NB4 (cell line): ENCODE data around the gene BRME1.

Experiments
- MYC ChIP-seq: IDR thresholded peaks from 2 replicates; pipeline ENCODE4 v1.6.1; 2011; ENCODE audit warnings: low read depth, low read length
- POLR2A ChIP-seq: IDR thresholded peaks from 2 replicates; pipeline ENCODE4 v1.6.1; 2011; ENCODE audit warnings: mild to moderate bottlenecking; ENCODE audit not compliant: insufficient read length; ENCODE audit errors: extremely low read depth
- TF ChIP-seq, protein P1 (sequence below): IDR thresholded peaks from one replicate; pipeline ENCODE4 v1.5.1; 2012; ENCODE audit warnings: low read depth, low read length
- TF ChIP-seq, protein P2 (sequence below): IDR thresholded peaks from 2 replicates; pipeline ENCODE4 v1.6.1; 2011; ENCODE audit warnings: low read depth, low read length

DNA sequence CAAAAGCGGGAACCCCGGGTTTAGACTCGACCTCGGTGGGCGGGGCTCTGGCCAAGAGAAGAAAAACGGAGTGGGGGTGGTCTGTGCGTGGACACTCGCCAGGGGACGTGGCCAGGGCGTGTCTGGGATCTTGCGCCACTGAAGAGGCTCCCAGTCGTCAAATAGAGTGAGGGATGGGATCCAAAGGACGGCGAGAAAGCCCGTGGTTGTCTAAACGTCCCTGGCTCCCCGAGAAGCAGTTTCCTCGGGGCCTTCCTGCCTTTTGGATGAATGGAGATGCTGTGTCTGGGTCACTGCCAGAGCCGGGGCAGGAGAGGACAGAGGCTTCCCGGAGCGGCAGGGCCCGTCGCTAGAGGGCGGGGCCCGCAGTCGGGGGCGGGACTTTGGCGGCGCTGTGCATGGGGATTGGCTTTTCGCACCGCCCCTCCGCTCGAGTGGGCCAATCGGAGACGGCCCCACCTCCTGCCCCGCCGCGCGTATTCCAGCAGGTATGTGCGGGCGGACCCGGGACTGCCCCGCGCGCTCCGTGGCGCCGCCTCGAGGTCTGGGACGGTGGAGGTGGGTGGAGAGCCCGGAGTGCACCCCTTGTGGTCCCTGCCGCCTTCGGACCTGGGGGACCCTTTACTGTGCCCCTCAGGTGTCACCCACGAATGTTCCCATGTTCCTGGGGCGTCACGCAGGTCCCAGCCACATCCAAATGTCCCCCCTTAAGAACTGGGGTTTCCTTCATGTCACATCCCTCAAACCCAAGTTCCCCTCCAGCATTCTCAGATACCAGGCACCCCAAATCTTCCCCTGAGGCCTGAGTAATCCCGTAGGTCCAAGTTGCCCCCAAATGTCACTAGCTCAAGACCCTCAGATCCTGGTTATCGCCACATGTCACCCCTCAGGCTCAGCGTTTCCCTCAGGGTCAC is 72.3 kb downstream of the BRME1 start:
- no peak for TF ChIP-seq POLR2A
- TF ChIP-seq, protein P1, sequence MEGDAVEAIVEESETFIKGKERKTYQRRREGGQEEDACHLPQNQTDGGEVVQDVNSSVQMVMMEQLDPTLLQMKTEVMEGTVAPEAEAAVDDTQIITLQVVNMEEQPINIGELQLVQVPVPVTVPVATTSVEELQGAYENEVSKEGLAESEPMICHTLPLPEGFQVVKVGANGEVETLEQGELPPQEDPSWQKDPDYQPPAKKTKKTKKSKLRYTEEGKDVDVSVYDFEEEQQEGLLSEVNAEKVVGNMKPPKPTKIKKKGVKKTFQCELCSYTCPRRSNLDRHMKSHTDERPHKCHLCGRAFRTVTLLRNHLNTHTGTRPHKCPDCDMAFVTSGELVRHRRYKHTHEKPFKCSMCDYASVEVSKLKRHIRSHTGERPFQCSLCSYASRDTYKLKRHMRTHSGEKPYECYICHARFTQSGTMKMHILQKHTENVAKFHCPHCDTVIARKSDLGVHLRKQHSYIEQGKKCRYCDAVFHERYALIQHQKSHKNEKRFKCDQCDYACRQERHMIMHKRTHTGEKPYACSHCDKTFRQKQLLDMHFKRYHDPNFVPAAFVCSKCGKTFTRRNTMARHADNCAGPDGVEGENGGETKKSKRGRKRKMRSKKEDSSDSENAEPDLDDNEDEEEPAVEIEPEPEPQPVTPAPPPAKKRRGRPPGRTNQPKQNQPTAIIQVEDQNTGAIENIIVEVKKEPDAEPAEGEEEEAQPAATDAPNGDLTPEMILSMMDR, result no peak
- no peak for TF ChIP-seq MYC
- TF ChIP-seq, protein P2, sequence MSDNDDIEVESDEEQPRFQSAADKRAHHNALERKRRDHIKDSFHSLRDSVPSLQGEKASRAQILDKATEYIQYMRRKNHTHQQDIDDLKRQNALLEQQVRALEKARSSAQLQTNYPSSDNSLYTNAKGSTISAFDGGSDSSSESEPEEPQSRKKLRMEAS, result no peak
